ENCODE data around the gene IL17RD. TPM values are rescaled to one million over a fixed set of nuclear protein-coding genes. Genes with fewer than 3 reads are reported as not detected.

Gene IL17RD
- total RNA-seq, 2 donors from 2014 or later, result 47.1 to 71.3 TPM

GRCh38 chr3:57060089-57060821, 104.9 kb downstream of the IL17RD start, which contains the start of gene SPATA12:
TSS of gene SPATA12 (plus strand) at chr3:57060664. CDS start at chr3:57073695, 13,031 bp downstream.
- no peak within 1 kb of the TSS for H3K4me3 ChIP-seq (ENCODE audit: low read length)
- Mint-ChIP-seq H3K36me3 (ENCODE audit: low read depth) (no peaks in the 10 kb centered on the region), H3K4me3 (no peak within 1 kb of the TSS), H3K4me1 (peaks cover 16% of the 10 kb centered on the region), H3K27me3 (ENCODE audit: insufficient read depth) (no peaks in the 10 kb centered on the region), H3K27ac (peak within 1 kb of the TSS; percentile 97), H3K9me3 (no peaks in the 10 kb centered on the region)
- H3K27me3 ChIP-seq (ENCODE audit: control insufficient read depth, insufficient read depth, low read length, poor library complexity, severe bottlenecking), result no peaks in the 10 kb centered on the region
- no peaks in the 10 kb centered on the region for H3K36me3 ChIP-seq (ENCODE audit: control insufficient read depth, insufficient read depth, low read length)
- peak; percentile 95 for DNase-seq
- 59 to 60% methylated on average over 7 to 11 of the region's 11 CpGs for WGBS, 2 experiments (ENCODE audit: insufficient coverage in 1 of 2, insufficient read length in 1 of 2)
- peak within 1 kb of the TSS; percentile 34 for H3K9ac ChIP-seq (ENCODE audit: extremely low read depth, low read length, poor library complexity, severe bottlenecking)
- H3K4me1 ChIP-seq (ENCODE audit: control insufficient read depth, insufficient read depth, low read length), result no peaks in the 10 kb centered on the region
- no peak for TF ChIP-seq CTCF (conservative IDR thresholded peaks at IDR 0.05)
- H3K9me3 ChIP-seq (ENCODE audit: control insufficient read depth, low read length), result no peaks in the 10 kb centered on the region
- H3K27ac ChIP-seq (ENCODE audit: low read depth, low read length), result peak within 1 kb of the TSS; percentile 11

- no peak for DNase-seq
- 90% methylated on average over 3 of the region's 3 CpGs; no CpG with 5 or more reads in 1 of the 2 experiments for WGBS, 2 experiments (ENCODE audit: insufficient coverage in 1 of 2, insufficient read length in 1 of 2)
- Histone ChIP-seq H3K9me3 (ENCODE audit: control insufficient read depth, low read length) (no peaks in the 10 kb centered on the region), H3K27me3 (ENCODE audit: control insufficient read depth, insufficient read depth, low read length, poor library complexity, severe bottlenecking) (no peaks in the 10 kb centered on the region), H3K4me3 (ENCODE audit: low read length) (no peak overlapping the region), H3K27ac (ENCODE audit: low read depth, low read length) (no peak overlapping the region), H3K9ac (ENCODE audit: extremely low read depth, low read length, poor library complexity, severe bottlenecking) (no peak overlapping the region), H3K4me1 (ENCODE audit: control insufficient read depth, insufficient read depth, low read length) (no peaks in the 10 kb centered on the region), H3K36me3 (ENCODE audit: control insufficient read depth, insufficient read depth, low read length) (no peaks in the 10 kb centered on the region)
- H3K27ac Mint-ChIP-seq, result no peak overlapping the region
- H3K9me3 Mint-ChIP-seq, result no peaks in the 10 kb centered on the region
- H3K36me3 Mint-ChIP-seq (ENCODE audit: low read depth), result no peaks in the 10 kb centered on the region
- no peak for TF ChIP-seq CTCF (conservative IDR thresholded peaks at IDR 0.05)
- H3K4me3 Mint-ChIP-seq, result no peak overlapping the region
- peaks cover 16% of the 10 kb centered on the region for H3K4me1 Mint-ChIP-seq
- no peaks in the 10 kb centered on the region for H3K27me3 Mint-ChIP-seq (ENCODE audit: insufficient read depth)
These were observed 105.7 kb downstream of the IL17RD start for GRCh38 chr3:57059411-57059810.

- H3K36me3 ChIP-seq (ENCODE audit: control insufficient read depth, insufficient read depth, low read length), result no peaks in the 10 kb centered on the region
- no peak overlapping the region for H3K9ac ChIP-seq (ENCODE audit: extremely low read depth, low read length, poor library complexity, severe bottlenecking)
- Mint-ChIP-seq H3K36me3 (ENCODE audit: low read depth) (no peaks in the 10 kb centered on the region), H3K9me3 (no peaks in the 10 kb centered on the region), H3K4me3 (no peak overlapping the region), H3K4me1 (peaks cover 11% of the 10 kb centered on the region), H3K27ac (no peak overlapping the region), H3K27me3 (ENCODE audit: insufficient read depth) (no peaks in the 10 kb centered on the region)
- no peak overlapping the region for H3K4me3 ChIP-seq (ENCODE audit: low read length)
- no peak overlapping the region for H3K27ac ChIP-seq (ENCODE audit: low read depth, low read length)
- WGBS, 2 experiments (ENCODE audit: insufficient coverage in 1 of 2, insufficient read length in 1 of 2), result 81 to 98% methylated on average over 4 to 6 of the region's 6 CpGs
- no peak for DNase-seq
- no peaks in the 10 kb centered on the region for H3K9me3 ChIP-seq (ENCODE audit: control insufficient read depth, low read length)
- H3K4me1 ChIP-seq (ENCODE audit: control insufficient read depth, insufficient read depth, low read length), result no peaks in the 10 kb centered on the region
- TF ChIP-seq CTCF (conservative IDR thresholded peaks at IDR 0.05), result no peak
- H3K27me3 ChIP-seq (ENCODE audit: control insufficient read depth, insufficient read depth, low read length, poor library complexity, severe bottlenecking), result no peaks in the 10 kb centered on the region
These were observed 107.8 kb downstream of the IL17RD start for GRCh38 chr3:57057351-57057750.
